Kidney capillary endothelial cell (primary cell): ENCODE data around the gene PPP1R2B.
"Not testable (repeated sequence)": the region's sequence is repeated elsewhere in the genome, so short reads cannot be mapped to it uniquely, and the experiment has no call there.

ENCODE experiments used
- DNase-seq: peaks from one replicate; pipeline ENCODE4 v3.0.0-alpha.2; 2018; ENCODE audit warnings: low spot score

PPP1R2B gene

GRCh38 chr5:156850206-156850751 is at the start of gene PPP1R2B:
TSS of gene PPP1R2B (plus strand) at chr5:156850295. CDS start at chr5:156850563, 268 bp downstream.
- no peak for DNase-seq

DNA sequence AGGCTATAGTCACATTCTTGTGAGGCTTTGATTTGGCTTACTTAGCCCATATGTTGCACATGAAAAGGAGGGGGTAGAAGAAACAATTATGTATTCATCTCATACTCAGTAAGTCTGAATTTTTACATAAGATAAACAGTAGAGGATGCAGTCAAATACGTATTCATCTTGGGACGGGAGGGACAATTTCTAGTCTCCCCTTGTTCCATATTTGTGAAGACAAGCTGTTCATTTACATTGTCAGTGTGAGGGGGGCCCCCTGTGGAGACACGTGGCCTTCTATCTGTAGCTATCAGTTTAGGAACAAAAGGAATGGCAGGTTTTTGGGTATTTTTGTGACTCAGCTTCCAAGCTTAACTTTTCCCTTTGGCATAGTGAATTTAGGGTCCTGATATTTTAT is 49.2 kb upstream of the PPP1R2B start:
- no peak for DNase-seq

GRCh38 chr5:156802501-156802900 is 47.6 kb upstream of the PPP1R2B start:
- no peak for DNase-seq

DNA sequence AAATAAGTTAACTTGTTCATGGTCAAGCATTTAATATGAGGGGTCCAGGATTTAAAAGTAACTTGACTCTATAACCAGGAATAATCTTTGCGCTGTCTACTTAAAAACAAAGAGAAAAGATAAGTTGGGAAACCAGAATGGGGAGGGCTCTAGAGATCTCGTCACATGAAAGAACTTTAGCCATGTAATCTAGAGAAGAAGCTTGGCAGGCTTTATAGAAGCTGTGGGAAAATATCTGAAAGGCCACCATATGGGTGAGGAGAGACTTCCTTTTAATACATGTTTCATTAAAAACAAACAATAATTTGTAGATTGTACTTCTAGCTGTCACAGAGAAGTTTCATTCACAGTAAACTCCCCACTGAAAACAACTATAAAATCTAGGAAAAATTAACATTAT is 46.7 kb upstream of the PPP1R2B start:
- DNase-seq = no peak

DNA sequence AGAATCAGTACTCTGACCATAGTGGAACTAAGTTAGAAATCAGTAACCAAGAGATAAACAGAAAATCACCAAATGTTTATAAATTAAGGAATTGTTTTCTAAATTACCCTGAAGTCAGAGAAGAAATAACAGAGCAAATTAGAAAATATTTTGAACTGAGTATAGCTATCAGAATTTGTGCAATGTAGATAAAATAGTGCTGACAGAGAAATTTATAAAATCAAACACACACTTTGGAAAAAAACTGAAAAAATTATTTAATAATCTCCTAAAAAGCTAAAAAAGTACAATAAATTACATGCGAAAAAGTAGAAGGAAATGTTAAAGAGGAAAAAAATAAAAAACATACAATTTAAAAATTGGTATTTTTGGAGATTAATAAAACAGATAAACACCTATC is 37.1 kb upstream of the PPP1R2B start:
- no peak for DNase-seq

DNA sequence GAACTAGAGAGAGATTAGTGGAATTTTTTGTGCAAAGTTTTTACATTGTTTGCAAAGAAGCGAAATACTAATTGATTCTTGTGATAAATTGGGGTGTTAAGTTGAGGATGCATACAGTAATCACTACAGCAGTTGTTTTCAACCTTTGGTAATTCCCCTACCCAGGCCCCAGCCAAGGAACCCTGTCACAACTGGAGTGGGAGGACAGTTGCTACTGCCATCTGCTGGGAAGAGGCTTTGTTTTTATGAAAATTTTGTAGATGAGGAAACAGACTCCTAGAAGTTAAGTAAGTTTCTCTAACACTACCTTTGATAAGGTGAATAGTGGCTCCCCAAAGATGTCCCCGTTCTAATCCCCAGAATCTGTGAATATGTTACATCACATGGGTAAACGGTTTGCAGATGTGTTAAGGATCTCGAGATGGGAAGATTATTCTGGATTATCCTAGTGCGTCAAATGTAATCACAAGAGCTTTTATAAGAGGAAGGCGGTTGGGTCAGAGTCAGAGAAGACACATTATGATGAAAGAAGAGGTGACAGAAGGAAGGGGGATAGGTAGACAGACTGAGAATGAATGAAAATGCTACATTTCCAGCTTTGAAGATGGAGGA is 34.0 kb upstream of the PPP1R2B start:
- no peak for DNase-seq

- DNase-seq = no peak
Measured at GRCh38 chr5:156819537-156819936, 30.6 kb upstream of the PPP1R2B start.

DNA sequence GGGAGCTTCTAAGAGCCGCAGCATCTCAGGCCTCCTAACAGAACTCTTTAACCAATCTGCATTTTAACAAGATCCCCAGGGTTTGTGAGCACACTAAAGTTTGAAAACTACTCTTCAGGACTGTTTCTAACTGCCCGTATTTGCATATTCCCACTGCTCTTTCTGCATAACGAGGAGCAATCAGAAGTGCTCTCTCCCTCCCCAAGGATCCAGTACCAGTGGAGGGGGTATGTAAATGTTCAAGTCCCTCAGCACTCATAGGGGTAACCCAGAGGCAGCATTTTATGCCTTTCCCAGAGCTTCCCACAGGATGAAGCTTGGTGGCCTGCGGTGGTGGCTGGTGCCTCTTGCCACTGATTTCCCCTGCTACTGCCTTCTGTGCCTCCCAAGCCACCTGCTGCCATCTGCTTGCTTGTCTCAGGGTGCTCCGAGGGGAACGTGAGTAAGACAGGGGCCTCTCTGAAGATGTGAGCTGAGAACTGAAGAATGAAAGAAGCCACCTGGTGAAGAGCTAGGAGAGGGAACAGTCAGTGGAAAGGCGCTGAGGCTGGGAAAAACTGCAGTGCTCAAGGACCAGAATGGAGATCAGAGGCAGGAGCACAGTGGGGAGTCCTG is 30.0 kb upstream of the PPP1R2B start:
- DNase-seq = no peak

- DNase-seq = no peak
Measured at GRCh38 chr5:156824241-156824640, 25.9 kb upstream of the PPP1R2B start.

DNA sequence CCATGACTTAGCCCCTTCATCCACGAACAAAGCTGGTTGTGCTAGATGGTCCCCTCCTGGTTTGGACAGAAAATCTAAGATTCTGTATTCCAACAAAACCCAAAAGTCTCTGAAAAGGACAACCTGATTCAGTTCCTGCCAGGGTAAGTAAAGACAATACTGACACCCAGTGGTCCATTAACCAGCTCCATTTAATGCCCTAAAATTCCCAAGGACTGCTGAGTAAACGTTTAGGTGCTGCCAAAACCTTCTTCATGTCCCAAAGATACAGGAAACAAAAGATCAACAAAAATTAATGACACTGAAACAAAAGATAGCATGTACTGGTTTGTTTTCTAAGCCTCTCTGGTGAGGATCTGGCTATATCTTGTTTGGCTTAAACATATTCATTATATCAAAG is 25.3 kb upstream of the PPP1R2B start:
- DNase-seq = no peak

GRCh38 chr5:156825688-156826087 is 24.4 kb upstream of the PPP1R2B start:
- no peak for DNase-seq

DNA sequence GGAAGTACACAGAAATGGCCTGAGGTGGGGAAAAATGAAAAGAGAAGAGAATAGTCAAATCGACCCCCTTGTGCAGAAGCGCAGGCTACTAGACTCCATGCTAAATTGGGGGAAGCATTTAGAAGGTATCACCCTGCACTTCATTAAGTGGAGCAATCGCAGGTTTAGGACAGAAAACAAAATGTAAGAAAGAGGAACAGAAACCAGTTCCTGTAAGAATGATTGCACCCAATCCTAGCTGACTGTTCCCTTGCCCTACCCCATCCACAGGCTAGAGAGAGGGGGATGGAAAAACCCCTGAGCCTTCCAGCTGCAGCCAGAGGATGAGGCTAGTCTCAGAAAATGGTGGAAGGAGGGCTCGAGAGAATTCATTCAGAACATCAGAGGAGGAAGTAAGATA is 23.9 kb upstream of the PPP1R2B start:
- DNase-seq = no peak

DNA sequence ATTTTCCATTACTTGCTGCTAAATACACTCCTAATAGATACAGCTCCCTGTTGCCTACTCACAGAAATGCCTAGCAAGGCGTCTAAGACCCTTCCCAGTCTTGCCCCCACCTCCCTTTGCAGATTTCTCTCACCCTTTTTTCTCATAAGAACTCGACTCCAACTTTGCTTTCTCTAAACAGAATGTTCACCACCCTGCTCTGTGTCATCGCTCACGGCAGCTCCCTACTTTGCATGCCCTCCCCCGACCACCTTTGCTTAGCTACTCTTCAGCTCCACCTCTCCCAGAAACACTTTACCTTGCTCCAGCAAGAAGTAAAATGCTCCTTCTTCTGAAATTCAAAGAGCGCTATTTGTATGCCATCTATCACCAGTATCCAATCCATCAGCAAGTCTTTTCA is 15.2 kb upstream of the PPP1R2B start:
- DNase-seq = no peak

DNA sequence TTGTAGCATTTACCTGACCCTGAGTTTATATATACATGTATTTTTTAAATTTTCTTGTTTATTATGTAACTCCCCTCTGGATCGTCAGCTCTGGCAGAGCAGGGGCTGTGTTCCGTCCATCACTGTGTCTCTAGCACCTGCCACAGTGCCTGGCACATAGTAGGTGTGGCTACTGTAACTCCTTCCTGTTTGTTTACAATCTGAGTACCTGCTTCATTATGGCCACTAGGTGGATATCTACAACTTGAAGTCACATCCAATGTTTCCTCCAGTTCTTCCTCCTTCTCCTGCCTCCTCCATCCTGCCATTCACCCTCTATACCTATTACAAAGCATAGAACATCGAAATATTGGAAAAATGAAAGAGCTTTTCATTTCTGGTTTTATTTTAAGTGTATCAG is 14.2 kb upstream of the PPP1R2B start:
- DNase-seq = no peak

- DNase-seq = no peak
Measured at GRCh38 chr5:156836846-156837245, 13.2 kb upstream of the PPP1R2B start.

- no peak for DNase-seq
Measured at GRCh38 chr5:156838961-156839360, 11.1 kb upstream of the PPP1R2B start.

DNA sequence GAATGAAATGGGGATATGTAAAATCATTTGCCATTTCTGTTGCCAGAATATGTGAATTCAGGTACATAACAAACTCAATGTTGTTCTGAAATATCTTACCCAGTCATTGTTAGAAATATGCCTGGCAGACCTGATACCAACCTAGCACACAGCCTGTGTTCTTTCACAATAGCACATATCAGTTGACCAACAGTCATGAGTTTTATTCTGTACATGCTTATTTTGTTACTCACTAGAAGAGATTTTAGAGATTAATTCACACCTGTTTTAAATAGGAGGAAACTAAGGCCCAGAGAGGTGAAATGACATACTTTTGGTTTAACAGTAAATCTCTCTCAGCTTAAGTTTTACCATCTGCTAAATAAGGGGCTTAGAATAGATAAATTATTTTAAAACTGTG is 8.4 kb upstream of the PPP1R2B start:
- no peak for DNase-seq

GRCh38 chr5:156846914-156847313 is 3.2 kb upstream of the PPP1R2B start:
- DNase-seq = no peak

DNA sequence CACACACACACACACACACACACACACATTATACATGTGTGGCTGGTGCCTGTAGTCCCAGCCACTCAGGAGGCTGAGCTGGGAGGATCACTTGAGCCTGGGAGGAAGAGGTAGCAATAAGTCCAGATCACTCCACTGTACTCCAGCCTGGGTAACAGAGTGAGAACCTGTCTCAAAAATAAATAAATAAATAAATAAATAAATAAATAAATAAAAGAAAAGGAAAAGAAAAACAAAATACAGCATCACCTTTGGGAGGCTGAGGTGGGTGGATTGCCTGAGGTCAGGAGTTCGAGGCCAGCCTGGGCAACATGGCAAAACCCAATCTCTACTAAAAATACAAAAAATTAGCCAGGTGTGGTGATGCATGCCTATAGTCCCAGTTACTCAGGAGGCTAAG is 1.6 kb upstream of the PPP1R2B start:
- DNase-seq = not testable (repeated sequence)

DNA sequence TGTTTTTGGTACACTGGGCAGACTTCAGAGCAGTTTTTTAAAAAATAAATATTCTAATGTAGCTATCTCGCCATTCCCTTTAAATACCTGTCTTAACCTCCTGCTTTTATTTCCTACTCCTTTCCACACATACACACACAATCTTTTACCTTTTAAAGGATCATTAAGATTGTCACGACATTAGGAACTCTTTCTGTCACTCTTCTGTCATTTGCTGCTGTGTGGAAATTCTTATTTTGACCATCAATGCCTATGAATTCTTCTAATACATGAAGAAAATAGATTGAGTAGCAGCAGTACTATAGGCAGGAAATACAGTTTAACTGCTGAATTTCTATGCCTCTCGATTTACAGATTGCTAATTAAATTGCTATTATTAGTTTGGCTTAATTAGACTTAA is 1.8 kb downstream of the PPP1R2B start:
- no peak for DNase-seq

GRCh38 chr5:156853055-156853454 is 3.0 kb downstream of the PPP1R2B start:
- not testable (repeated sequence) for DNase-seq

DNA sequence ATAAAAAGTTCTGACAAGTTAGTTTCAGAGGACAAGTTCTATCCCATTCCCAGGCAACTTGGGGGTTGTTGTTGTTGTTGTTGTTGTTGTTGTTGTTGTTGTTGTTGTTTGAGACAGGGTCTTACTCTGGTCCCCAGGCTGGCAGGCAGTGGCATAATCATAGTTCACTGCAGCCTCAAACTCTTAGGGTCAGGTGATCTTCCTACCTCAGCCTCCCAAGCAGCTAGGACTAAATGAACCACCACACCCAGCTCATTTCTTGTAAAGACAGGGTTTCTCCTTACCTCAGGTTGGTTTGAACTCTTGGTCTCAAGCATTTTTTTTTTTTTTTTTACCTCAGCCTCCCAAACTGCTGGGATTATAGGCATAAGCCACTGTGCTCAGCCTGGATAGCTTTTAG is 15.3 kb downstream of the PPP1R2B start:
- no peak for DNase-seq

GRCh38 chr5:156870498-156870839 is 20.4 kb downstream of the PPP1R2B start:
- DNase-seq = no peak

DNA sequence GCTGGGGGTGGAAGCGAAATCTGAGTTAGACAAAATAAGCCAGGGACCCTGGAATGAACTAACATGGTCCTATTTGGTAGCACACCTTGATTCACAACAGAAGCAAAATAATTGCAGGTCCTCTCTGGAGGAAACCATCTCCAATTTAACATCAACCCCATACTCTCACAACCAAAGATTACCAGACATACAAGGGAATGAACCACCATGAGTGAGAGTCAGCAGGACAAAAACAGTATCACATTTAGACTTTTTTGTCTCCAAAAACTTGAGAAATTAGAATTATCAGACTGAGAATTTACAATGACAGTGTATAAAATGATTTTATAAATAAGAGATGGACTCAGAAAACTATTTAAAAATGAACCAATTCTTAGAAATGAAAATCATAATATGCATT is 21.1 kb downstream of the PPP1R2B start:
- DNase-seq = no peak
